NOMO-1 (cell line): ENCODE data around the gene DARS1.
"Not testable (repeated sequence)": the region's sequence is repeated elsewhere in the genome, so short reads cannot be mapped to it uniquely, and the experiment has no call there.

Experiments used
- DNase-seq, 2 experiments: peaks; one replicate each; lab custom pipeline; 2025; ENCODE audit not compliant: unreplicated experiment in 2 of 2; lab: John Stamatoyannopoulos, UW

Gene DARS1

GRCh38 chr2:135894930-135895329, 90.5 kb downstream of the DARS1 start:
- DNase-seq, result no peak

GRCh38 chr2:135893374-135893794, 92.0 kb downstream of the DARS1 start:
- DNase-seq, result peak; percentile 23 to 79

GRCh38 chr2:135890835-135891234, 94.6 kb downstream of the DARS1 start:
- peak; percentile 71 to 78 for DNase-seq

DNA sequence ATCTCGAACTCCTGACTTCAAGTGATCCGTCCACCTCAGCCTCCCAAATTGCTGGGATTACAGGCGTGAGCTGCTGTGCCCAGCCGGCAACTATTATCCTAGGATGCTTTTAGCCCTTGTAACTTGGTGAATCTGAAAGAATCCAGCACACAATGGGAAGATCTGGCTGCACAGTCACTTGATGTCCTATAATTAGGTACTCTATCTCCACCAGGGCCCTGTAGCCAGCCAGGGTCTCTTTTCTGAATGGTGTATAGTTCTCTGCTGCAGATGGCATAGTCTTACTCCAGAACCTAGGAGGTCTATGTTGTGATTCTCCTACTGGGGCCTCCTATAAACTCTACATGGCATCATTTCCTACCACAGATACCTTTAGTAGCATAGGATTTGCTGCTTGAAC, 95.3 kb downstream of the DARS1 start:
- DNase-seq, result no peak

DNA sequence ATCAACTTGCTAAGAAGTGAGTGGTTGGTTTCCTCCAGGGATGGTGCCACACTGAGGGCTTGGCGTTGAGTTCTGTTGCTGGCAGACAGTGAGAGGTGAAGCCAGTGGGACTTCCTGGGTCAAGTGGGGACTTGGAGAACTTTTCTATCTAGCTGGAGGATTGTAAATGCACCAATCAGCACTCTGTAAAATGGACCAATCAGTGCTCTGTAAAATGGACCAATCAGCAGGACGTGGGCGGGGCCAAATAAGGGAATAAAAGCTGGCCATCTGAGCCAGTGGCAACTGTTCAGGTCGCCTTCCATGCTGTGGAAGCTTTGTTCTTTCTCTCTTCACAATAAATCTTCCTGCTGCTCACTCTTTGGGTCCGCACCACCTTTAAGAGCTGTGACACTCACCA, 96.8 kb downstream of the DARS1 start:
- not testable (repeated sequence) for DNase-seq

GRCh38 chr2:135885709-135886108, 99.7 kb downstream of the DARS1 start:
- DNase-seq, result no peak

DNA sequence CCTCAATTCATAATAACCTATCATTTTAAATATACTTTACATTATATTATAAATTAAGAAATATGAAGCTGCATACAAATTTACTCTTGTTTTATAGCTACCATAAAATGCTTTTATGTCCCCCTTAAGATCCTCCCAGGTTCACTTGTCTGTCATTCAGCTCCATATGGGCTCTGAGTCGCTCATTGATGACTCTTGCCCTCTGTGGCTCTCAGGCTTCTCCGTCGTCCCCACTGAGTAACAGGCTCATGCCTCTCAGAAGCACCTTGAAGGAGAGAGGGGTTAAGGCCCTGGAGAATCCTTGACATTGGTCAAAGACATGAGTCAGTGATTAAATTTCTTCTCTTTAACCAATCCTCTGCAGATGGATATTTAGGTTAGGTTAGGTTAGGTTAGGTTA, 103.0 kb downstream of the DARS1 start:
- DNase-seq, result no peak

DNA sequence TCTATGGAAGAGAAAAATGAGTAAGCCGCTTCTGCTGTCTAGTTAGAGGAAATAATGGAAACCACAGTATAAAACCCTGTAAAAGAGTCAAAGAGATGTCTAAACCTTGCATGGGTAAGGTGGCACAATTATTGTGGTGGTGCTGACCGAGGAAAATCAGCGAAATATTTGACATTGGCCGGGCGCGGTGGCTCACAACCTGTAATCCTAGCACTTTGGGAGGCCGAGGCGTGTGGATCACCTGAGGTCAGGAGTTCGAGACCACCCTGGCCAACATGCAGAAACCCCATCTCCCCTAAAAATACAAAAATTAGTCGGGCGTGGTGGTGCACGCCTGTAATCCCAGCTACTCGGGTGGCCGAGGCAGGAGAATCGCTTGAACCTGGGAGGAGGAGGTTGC, 108.7 kb downstream of the DARS1 start:
- DNase-seq, result not testable (repeated sequence)

- peak; percentile 97 to 98 for DNase-seq
These were observed 109.2 kb downstream of the DARS1 start, which contains the start of gene MCM6 for GRCh38 chr2:135876066-135876711. Gene MCM6 (minus strand): TSS chr2:135876443. CDS start chr2:135876365, 78 bp downstream.

GRCh38 chr2:135875491-135876065, 109.8 kb downstream of the DARS1 start:
- peak; percentile 46 to 62 for DNase-seq

DNA sequence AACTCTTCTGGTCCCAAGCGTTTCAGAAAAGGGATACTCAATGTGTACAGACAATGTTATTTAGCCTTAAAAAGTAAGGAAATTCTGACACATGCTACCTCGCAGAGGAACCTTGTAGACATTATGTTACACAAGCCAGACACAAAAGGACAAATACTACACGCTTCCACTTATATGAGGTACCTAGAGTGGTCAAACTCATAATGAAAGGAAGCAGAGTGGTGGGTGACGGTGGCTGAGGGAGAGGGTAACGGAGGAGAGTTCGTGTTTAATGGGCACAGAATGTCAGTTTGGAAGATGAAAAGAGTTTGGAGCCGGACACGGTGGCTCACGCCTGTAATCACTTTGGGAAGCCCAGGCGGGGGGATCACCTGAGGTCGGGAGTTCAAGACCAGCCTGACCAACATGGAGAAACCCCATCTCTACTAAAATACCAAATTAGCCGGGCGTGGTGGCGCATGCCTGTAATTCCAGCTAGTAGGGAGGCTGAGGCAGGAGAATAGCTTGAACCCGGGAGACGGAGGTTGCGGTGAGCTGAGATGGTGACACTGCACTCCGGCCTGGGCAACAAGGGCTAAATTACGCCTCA, 110.6 kb downstream of the DARS1 start:
- no peak for DNase-seq

DNA sequence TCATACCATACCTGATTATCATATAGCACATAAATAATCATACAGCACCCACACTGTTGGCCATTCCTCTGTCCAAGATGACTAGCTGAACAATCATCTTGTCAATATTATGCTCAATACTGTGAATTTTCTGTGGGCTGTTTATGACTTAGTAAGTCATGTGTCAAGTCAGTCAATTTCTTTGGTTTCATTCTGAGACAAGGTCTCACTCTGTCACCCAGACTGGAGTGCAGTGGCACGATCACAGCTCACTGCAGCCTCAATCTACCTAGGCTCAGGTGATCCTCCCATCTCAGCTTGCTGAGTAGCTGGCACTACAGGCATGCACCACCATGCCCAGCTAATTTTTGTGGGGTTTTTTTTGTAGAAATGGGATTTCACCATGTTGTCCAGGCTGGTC, 114.9 kb downstream of the DARS1 start:
- no peak for DNase-seq

- no peak for DNase-seq
These were observed 122.2 kb downstream of the DARS1 start for GRCh38 chr2:135863233-135863632.

DNA sequence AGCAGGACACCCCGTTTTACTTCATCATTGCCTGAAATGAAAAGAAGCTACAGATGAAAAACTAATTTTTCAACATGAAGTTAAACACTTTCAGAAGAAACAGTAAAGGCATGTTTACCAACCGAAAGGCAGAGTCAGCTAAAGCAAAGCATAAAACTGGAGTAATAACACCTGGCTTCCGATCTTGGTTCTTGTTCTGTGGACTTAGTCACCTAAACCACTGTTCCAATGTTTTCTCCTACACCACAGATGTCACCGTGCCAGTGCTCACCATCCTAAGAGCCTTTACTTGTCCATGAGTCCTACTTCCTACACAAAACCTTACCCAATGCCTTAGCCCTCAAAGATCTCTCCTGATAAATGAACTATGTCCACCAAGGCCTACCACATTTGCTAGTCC, 122.7 kb downstream of the DARS1 start:
- DNase-seq, result no peak
